Memory B cell (primary cell): ENCODE data around the gene GLDN.
A peak's percentile ranks its signal among the peaks of the same experiment; 100 is the strongest.

Experiments used
- ATAC-seq: fragments of 150-1000 bp; cut with Tn5 transposase; 2 replicates; pipeline ENCODE4 v1.10.0; 2021; ENCODE audit warnings: low read depth, mild to moderate bottlenecking, moderate library complexity
- DNase-seq, 2 donors: peaks; one replicate each; pipeline ENCODE4 v3.0.0; 2022; ENCODE audit warnings: low spot score in 2 of 2
- H3K27ac Mint-ChIP-seq: one replicate; pipeline ENCODE4 v1.8.0; 2022; ENCODE audit warnings: mild to moderate bottlenecking, moderate library complexity, mixed read lengths
- H3K27me3 Mint-ChIP-seq: one replicate; pipeline ENCODE4 v1.8.0; 2022; ENCODE audit warnings: mixed read lengths
- H3K36me3 Mint-ChIP-seq: one replicate; pipeline ENCODE4 v1.8.0; 2022; ENCODE audit warnings: mild to moderate bottlenecking, mixed read lengths
- H3K4me1 Mint-ChIP-seq: one replicate; pipeline ENCODE4 v1.8.0; 2022; ENCODE audit warnings: mixed read lengths
- H3K4me3 Mint-ChIP-seq: one replicate; pipeline ENCODE4 v1.8.0; 2022; ENCODE audit warnings: mild to moderate bottlenecking, moderate library complexity, mixed read lengths
- H3K9me3 Mint-ChIP-seq: one replicate; pipeline ENCODE4 v1.8.0; 2022; ENCODE audit warnings: mixed read lengths

The GLDN gene

DNA sequence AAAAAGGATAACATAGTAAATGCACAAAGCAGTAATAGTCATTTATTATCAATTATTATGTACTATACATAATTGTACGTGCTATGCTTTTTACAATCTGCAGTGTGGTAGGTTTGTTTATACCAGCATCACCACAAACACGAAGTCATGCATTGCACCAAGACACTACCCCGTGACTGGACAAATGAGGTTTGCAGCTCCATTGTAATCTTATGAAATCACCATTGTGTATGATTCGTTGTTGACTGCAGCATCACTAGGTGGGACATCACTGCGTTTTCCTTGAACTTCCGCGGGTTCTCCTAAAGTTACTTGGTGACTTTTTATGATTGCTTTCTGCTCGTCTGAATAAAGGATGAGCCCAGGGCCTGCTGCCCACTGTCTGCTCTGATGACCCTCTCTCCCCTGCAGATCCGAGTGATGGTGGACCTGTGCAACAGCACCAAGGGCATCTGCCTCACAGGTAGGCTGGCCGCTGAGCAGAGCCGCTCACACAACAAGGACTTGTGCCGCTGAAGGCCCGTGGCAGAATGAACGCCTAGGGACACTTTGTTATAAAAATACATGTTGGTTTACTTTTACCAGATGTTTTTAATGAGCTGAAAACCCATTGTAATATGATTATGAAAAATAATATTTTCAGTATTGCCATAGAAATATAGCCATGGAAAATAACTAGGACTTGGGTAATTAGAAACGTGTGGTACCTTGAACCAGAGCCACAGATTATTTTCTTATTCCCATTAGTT, 35.8 kb downstream of the GLDN start:
- Mint-ChIP-seq H3K4me3 (no peak overlapping the region), H3K27me3 (peaks cover 5% of the 10 kb centered on the region), H3K9me3 (no peaks in the 10 kb centered on the region), H3K27ac (no peak overlapping the region), H3K36me3 (no peaks in the 10 kb centered on the region), H3K4me1 (peaks cover 8% of the 10 kb centered on the region)
- no peak for ATAC-seq
- DNase-seq: no peak

DNA sequence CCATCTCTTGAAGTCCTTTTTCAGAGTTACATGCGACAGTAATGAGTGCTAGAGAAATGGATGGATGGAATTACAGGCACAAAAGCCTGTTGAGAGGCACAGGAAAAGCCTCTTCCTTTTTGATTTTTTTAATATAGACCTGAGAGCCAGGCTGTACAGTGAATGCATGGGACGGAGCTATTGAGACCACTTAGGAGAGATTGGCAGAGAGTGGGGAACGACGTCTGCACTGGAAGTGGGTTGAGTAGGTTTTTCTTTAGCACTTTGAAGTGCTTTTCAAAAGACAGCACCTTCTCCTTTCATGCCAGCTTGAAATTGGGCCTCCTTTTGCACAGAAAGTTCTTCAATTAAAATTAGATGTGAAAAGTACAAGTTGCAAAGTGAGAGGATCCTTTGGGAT, 37.0 kb downstream of the GLDN start:
- peaks cover 7% of the 10 kb centered on the region for H3K27me3 Mint-ChIP-seq
- no peak overlapping the region for H3K27ac Mint-ChIP-seq
- no peak for ATAC-seq

GRCh38 chr15:51379390-51379789, 37.9 kb downstream of the GLDN start:
- H3K36me3 Mint-ChIP-seq: no peaks in the 10 kb centered on the region
- ATAC-seq (no peak), DNase-seq (no peak)
- no peak overlapping the region for H3K27ac Mint-ChIP-seq
- H3K27me3 Mint-ChIP-seq: peaks cover 8% of the 10 kb centered on the region
- H3K9me3 Mint-ChIP-seq: no peaks in the 10 kb centered on the region
- H3K4me1 Mint-ChIP-seq: peaks cover 8% of the 10 kb centered on the region
- no peak overlapping the region for H3K4me3 Mint-ChIP-seq

More for the DNA sequence above, 37.0 kb downstream of the GLDN start:
- H3K4me1 Mint-ChIP-seq: peaks cover 8% of the 10 kb centered on the region
- H3K36me3 Mint-ChIP-seq: no peaks in the 10 kb centered on the region
- no peak overlapping the region for H3K4me3 Mint-ChIP-seq
- no peaks in the 10 kb centered on the region for H3K9me3 Mint-ChIP-seq
- no peak for DNase-seq

DNA sequence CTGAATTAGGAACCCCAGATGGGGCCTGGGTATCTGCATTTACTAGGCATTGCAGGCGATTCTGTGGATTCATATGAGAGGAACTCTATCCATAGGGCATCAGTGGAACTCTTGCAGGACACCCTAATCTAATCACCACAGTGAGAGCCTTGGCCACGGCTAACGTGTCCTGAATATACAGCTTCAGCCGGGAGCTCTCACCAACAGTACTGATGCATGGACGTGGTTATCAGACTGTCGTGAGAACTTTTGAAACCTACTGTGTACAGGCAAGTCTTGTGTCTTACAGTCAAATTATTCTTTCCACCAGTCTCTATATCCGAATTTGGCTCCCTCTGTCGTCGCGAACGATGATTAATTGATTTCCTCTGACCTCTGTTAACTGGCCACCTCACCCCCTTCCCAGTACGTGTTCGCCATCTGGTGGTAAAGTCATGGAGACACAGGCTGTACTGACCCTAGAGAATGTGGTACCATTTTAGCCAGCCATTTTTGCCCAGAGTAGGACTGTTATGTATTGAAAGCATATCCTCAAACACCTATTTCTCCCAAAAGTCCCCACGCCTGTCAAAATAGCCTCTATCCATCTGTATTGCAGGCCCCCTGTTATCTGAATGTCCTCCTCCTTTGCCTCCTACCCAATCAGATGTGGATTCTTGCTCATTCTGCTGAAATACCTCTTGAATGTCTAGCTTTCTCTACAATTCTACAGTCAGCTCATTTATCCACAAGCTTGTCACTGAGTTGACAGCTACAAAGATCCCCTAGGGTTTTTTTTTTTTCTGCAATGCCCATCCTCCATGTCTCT, 39.7 kb downstream of the GLDN start:
- Mint-ChIP-seq H3K4me1 (peaks cover 8% of the 10 kb centered on the region), H3K36me3 (no peaks in the 10 kb centered on the region), H3K27me3 (peaks cover 14% of the 10 kb centered on the region), H3K27ac (no peak overlapping the region), H3K4me3 (no peak overlapping the region), H3K9me3 (no peaks in the 10 kb centered on the region)
- ATAC-seq (peak; percentile 87), DNase-seq (peak; percentile 29 to 32)

DNA sequence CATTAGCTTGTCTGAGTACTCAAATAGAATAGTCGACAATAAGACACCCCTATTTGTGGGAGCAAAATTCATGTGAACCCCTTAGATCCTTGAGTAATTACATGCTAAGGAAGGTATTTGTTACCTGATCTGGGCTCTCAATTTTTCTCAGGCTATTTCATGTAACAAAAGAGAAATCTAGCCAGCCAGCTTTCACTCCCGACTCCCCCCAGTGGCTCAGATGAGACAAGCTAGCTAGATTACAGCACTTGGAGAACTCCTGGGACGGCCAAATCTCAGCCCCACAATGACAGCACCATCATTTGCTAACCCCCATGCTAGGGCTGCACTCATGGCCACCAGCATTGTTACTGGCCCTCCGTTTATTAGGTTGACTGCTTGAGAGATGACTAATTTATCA, 41.3 kb downstream of the GLDN start:
- peaks cover 8% of the 10 kb centered on the region for H3K4me1 Mint-ChIP-seq
- ATAC-seq (no peak), DNase-seq (no peak)

GRCh38 chr15:51386029-51386428, 44.6 kb downstream of the GLDN start:
- H3K36me3 Mint-ChIP-seq: no peaks in the 10 kb centered on the region
- DNase-seq (no peak), ATAC-seq (no peak)
- no peak overlapping the region for H3K27ac Mint-ChIP-seq
- no peak overlapping the region for H3K4me3 Mint-ChIP-seq
- H3K27me3 Mint-ChIP-seq: peaks cover 22% of the 10 kb centered on the region
- no peaks in the 10 kb centered on the region for H3K9me3 Mint-ChIP-seq
- peaks cover 8% of the 10 kb centered on the region for H3K4me1 Mint-ChIP-seq

More for the DNA sequence above, 41.3 kb downstream of the GLDN start:
- H3K36me3 Mint-ChIP-seq: no peaks in the 10 kb centered on the region
- no peaks in the 10 kb centered on the region for H3K9me3 Mint-ChIP-seq
- no peak overlapping the region for H3K27ac Mint-ChIP-seq
- H3K4me3 Mint-ChIP-seq: no peak overlapping the region
- peaks cover 18% of the 10 kb centered on the region for H3K27me3 Mint-ChIP-seq

DNA sequence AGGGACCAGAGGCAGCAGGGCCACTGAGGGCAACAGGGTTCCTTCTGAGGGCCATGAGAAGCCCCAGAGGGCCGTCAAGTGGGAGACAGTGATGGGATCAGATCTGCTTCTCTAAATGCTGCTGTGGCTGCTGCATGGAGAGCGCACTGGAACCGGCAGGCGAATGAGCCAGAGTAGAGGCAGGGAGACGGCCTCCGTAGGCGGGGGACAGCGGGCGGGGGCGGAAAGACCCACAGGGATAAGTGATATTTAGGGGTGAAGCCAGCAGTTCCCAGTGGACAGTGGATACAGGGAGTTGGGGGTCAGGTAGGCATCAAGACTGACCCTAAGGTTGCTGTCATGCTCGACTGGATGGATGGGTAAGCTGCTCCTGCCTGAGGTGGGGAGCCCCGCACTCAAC, 45.0 kb downstream of the GLDN start:
- ATAC-seq (no peak), DNase-seq (no peak)
- H3K9me3 Mint-ChIP-seq: no peaks in the 10 kb centered on the region
- H3K4me1 Mint-ChIP-seq: peaks cover 3% of the 10 kb centered on the region
- H3K36me3 Mint-ChIP-seq: no peaks in the 10 kb centered on the region
- peaks cover 22% of the 10 kb centered on the region for H3K27me3 Mint-ChIP-seq
- no peak overlapping the region for H3K27ac Mint-ChIP-seq
- H3K4me3 Mint-ChIP-seq: no peak overlapping the region

GRCh38 chr15:51386960-51387698, 45.7 kb downstream of the GLDN start:
- Mint-ChIP-seq H3K36me3 (no peaks in the 10 kb centered on the region), H3K27ac (no peak overlapping the region), H3K9me3 (no peaks in the 10 kb centered on the region), H3K4me1 (no peaks in the 10 kb centered on the region), H3K4me3 (no peak overlapping the region), H3K27me3 (peaks cover 18% of the 10 kb centered on the region)
- no peak for ATAC-seq
- no peak for DNase-seq

GRCh38 chr15:51387699-51388041, 46.2 kb downstream of the GLDN start:
- Mint-ChIP-seq H3K4me3 (no peak overlapping the region), H3K36me3 (no peaks in the 10 kb centered on the region), H3K9me3 (no peaks in the 10 kb centered on the region), H3K4me1 (no peaks in the 10 kb centered on the region), H3K27ac (no peak overlapping the region), H3K27me3 (peaks cover 17% of the 10 kb centered on the region)
- DNase-seq: no peak
- no peak for ATAC-seq

DNA sequence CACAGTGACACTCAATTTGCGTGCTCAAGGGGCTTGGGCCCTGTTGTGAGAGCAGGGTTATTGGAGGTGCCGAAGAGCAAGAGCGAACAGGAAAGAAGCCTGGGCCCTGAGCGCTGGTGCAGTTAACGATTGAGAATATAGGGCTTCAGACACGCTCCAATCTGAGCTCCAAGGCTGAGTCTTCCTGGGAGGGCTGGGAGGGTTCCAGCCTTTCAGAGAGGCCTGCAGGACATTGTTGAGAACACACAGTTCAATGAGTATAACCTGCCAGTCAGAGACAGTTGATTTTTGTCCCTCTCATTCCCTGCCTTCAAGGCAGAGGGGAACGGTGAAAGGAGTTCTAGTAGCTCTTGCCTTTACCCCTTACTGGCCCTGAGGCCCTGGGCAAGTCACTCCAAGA, 47.3 kb downstream of the GLDN start:
- no peaks in the 10 kb centered on the region for H3K4me1 Mint-ChIP-seq
- H3K36me3 Mint-ChIP-seq: no peaks in the 10 kb centered on the region
- no peak overlapping the region for H3K27ac Mint-ChIP-seq
- ATAC-seq (no peak), DNase-seq (no peak)
- no peak overlapping the region for H3K4me3 Mint-ChIP-seq
- no peaks in the 10 kb centered on the region for H3K9me3 Mint-ChIP-seq
- peaks cover 17% of the 10 kb centered on the region for H3K27me3 Mint-ChIP-seq

DNA sequence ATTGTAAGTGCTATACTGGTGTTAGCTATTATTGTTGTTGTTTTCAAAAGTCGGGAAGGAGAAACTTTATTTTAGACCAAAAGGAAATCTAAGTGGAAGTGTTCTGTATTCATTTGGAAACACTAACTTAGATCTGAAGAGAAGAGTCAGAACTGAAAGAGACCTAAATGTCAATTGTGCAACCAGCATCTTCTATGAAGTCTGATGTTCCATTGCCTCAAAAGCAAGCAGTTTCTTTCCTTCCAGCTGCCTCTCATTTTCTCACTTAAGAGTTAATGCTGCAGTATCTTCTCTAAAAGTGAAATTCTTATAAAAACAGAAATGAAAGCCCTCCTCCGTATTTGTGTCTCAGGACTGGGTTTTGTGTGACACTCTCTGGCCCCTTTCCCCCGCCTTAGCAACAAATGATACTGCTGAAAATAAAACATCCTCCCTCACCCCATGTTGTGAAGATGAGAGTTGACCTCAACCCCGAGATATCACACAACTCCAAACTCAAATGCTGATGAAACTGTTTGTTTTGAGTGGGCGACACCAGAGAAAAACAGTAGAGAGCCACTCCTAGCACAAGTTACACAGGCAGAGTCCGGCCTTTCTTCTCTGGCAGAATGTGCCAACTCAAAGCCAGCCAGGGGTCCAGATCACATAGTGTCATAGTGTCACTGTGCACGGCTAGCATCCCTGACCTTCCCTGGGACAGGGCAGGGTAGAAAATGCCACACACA, 48.9 kb downstream of the GLDN start:
- no peak for ATAC-seq
- Mint-ChIP-seq H3K36me3 (no peaks in the 10 kb centered on the region), H3K9me3 (no peaks in the 10 kb centered on the region), H3K4me3 (no peak overlapping the region), H3K27me3 (peaks cover 15% of the 10 kb centered on the region), H3K27ac (no peak overlapping the region), H3K4me1 (no peaks in the 10 kb centered on the region)
- DNase-seq: no peak

- H3K9me3 Mint-ChIP-seq: no peaks in the 10 kb centered on the region
- H3K27ac Mint-ChIP-seq: no peak overlapping the region
- H3K27me3 Mint-ChIP-seq: peaks cover 10% of the 10 kb centered on the region
- no peak overlapping the region for H3K4me3 Mint-ChIP-seq
- H3K4me1 Mint-ChIP-seq: no peaks in the 10 kb centered on the region
- ATAC-seq (no peak), DNase-seq (no peak)
- H3K36me3 Mint-ChIP-seq: no peaks in the 10 kb centered on the region
These were observed 49.5 kb downstream of the GLDN start for GRCh38 chr15:51390966-51391422.

DNA sequence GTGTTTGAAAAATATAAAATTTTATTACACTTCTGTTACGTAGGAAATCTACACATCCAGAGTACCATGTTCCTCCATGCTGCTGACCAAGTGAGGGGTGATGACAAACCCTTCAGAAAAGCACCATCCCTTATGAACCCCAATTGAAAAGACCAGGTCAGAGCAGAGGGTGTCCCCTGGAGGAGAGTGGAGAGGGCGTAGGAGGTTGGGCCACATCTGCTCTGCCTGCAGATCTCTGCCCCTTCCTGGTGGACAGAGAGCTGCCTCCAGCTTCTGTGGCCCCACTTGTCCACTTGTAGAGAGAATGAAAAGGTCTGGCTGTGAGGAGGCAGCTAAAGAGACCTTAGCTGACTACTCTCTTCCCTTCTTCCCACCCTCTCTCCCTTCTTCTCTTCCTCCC, 55.5 kb downstream of the GLDN start:
- Mint-ChIP-seq H3K27ac (no peak overlapping the region), H3K4me3 (no peak overlapping the region), H3K9me3 (no peaks in the 10 kb centered on the region), H3K36me3 (no peaks in the 10 kb centered on the region), H3K4me1 (peaks cover 3% of the 10 kb centered on the region), H3K27me3 (peaks cover 8% of the 10 kb centered on the region)
- DNase-seq (no peak), ATAC-seq (no peak)

GRCh38 chr15:51398626-51399025, 57.2 kb downstream of the GLDN start:
- Mint-ChIP-seq H3K4me3 (no peak overlapping the region), H3K4me1 (peaks cover 4% of the 10 kb centered on the region), H3K36me3 (no peaks in the 10 kb centered on the region), H3K27ac (no peak overlapping the region), H3K27me3 (peaks cover 9% of the 10 kb centered on the region), H3K9me3 (no peaks in the 10 kb centered on the region)
- ATAC-seq (no peak), DNase-seq (no peak)
